Stimulated activated CD4-positive, alpha-beta T cell treated with anti-CD3 and anti-CD28 coated beads, Interleukin-12 subunit alpha, Interleukin-12 subunit beta, amount 100 ng/mL, for 4 hours (primary cell): ENCODE measurements around the gene NOTCH4.
"Not testable (repeated sequence)": the region's sequence is repeated elsewhere in the genome, so short reads cannot be mapped to it uniquely, and the experiment has no call there.

Experiments used
- DNase-seq: peaks from one replicate; pipeline ENCODE4 v3.0.0-alpha.2; 2020

NOTCH4 gene

DNA sequence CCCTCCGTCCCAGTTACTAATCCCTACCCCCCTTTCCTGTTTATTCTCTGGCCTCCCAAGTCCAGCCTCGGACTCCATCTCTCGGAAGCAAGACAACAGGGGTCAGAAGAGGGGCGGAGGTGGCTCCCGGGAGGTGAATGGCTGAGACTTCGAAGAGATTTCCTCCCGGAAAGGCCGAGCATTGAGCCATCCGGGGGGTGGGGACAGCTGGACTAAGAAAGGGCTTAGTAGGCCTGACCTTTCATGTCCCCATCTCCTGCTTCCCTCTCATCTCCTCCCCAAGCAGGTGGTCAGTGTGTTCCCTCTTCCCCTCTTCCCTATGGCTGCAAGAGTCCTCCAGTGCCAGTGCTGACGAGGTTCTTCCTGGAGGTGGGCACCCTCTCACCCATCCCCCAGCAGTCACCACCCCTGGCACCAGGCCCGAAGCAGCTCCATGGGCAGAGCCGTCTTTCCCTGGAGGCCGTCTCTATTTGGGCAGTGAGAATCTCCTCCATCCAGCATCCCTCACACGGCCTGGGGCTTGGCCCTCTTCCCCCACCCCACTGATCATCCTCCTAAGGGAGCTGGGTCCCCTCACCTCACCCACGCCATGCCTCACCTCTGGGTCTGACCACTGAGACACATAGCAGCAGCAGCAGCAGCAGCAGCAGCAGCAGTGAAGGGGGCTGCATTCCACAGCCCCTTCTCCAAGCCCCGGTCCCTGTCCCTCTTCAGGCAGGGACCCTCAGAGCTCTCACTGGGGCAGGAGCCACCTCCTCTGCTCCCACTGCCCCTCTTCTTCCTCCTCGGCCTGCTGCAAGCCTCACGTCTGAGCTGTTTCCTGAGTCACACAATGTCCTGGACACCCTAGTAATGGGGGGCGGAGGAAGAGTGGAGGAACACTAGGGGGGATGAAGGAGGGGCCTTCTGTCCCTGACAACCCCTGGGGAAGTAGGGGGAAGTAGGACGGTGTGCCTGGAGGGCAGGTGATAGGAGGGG lies at the start of gene NOTCH4:
Gene NOTCH4 (minus strand): TSS at position 810 of the 978 bp plus-strand sequence. CDS start 139 bp downstream, at position 671.
- no peak for DNase-seq

DNA sequence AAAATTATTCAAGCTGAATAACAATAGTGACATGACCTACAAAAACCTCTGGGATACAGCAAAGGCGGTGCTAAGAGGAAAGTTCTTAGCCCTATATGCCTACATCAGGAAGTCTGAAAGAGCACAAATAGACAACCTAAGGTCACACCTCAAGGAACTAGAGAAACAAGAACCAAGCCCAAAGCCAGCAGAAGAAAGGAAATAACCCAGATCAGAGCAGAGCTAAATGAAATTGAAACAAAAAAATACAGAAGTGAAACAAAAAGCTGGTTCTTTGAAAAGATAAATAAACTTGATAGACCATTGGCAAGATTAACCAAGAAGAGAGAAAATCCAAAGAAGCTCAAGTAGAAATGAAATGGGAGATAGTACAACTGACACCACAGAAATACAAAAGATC lies 47.6 kb upstream of the NOTCH4 start:
- DNase-seq = no peak

DNA sequence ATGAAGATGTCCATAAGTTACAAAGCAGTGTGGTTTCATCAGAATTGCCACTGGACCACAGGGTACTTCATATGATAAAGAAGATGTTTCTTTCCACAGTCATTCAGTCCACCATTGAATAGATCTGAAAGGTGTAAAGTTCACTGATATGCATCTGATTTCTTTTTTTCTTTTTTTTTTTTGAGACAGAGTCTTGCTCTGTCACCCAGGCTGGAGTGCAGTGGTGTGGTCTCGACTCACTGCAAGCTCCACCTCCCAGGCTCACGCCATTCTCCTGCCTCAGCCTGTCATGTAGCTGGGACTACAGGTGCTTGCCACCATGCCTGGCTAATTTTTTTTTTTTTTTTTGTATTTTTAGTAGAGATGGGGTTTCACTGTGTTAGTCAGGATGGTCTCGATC lies 44.6 kb upstream of the NOTCH4 start:
- DNase-seq = not testable (repeated sequence)

DNA sequence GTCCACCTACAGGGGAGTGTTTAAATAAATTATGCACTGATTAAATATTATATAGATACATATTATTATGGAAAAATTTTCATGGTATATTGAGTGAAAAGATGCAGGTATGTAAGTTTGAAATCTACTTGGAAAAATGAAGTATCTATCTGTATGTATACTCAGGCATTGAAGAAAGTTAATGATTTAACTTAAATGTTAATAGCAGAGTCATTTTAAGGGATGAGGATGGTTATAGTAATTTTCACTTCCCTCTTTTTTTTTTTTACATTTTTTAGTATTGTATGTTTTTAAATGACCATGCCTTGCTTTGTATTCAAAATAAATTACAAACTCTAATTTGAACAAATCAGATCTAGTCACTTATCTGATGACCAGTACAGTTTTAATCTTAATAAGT lies 43.2 kb upstream of the NOTCH4 start:
- DNase-seq = no peak

DNA sequence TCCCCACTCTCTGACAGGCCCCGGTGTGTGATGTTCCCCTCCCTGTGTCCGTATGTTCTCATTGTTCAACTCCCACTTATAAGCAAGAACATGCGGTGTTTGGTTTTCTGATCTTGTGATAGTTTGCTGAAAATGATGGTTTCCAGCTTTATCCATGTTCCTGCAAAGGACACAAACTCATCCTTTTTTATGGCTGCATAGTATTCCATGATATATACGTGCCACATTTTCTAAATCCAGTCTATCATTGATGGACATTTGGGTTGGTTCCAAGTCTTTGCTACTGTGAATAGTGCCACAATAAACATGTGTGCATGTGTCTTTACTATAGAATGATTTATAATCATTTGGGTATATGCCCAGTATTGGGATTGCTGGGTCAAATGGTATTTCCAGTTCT lies 33.4 kb upstream of the NOTCH4 start:
- not testable (repeated sequence) for DNase-seq

DNA sequence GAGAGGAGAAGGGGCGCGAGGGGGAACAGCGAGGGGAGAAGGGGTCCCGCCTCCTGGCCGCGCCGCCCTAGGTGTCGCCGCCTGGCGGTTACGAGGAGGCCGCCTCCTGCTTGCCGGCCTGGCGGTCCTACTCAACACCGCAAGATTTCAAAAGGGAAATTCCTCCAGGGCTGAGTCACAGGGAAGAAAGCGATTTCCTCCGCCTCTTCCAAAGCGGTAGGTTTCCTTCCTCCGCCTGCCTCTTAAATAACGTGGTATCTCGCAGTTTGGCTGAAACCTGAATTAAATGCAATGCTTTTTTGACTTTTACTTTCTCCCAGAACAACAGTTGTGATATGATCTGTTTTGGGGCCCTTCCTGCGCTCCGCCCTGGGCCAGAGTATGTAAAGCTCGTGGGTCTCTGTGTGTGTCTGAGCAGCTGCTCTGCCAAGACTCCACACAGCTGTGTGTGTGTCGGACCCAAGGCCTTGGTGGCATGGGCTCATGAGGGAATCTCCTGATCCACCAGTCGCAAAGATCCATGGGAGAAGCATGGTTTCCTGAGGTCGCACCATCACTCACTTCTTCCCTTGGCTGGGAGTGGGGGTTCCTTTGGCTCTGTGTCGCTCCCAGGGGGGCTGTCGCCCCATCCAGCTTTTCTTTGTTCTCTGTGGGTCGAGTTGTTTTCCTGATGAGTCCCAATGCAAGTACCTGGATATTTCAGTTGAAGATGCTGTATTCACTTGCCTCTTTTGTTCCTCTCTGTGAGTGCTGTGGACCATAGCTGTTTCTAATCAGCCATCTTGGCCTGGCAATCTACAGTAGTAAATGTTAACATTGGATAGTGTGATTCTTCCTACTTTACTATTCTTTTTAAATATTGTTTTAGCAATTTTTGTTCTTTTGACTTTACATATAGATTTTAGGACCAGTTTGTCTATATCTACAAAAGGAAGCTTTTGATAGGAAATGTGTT lies 31.6 kb upstream of the NOTCH4 start:
- peak; percentile 59 for DNase-seq

DNA sequence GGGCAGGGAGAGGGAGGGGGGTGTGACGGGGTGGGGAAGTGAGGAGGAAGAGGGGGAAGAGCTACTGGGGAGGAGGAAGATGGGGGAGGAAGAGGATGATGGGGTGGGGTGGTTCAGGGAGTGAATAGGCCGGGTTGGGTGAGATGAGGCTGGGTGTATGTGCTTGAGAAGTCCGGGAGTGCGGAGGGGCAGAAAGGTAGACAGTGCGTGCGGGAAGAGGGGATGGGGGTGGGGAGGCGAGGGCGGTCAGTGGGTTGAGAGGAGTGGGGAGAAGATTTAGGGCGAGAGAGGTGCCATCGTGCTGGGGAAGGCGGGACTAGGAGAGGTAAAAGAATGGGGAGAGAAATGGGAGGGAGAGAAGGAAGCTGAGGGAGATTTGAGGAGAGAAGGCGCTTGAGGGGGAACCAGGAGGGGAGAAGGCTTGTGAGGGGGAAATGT lies 30.9 kb upstream of the NOTCH4 start:
- DNase-seq = no peak

DNA sequence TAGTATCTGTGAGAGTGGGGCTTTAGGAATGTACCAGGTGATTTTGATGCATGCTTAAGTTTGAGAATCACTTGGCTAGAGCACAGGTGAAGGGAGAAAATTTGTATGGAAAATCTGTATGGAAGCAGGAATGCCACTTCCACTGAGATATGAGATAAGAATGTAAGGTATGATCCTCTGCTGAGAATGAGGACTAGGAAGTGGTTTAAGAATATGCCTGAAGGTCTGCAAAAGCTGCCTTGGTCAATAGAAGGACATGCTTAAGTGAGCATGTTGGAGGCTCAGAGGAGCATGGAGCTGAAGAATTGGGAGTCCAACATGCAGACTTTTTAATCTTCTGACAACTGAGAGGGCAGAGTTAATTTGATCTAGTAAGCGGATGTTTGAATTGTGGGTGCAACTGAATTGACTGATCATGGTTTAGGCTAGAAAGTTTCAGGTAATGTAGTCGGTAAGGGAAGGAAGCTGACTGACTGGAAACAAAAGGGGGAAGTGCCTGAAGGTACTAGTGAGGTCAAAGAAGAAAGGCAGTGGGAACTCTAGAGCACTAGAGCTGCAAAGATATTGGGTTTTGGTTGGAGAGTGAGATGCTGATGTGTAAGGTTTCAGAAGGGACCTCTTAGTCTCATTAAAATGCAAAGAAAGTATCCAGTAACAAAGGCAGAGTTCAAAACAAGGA lies 28.6 kb upstream of the NOTCH4 start:
- DNase-seq = no peak

DNA sequence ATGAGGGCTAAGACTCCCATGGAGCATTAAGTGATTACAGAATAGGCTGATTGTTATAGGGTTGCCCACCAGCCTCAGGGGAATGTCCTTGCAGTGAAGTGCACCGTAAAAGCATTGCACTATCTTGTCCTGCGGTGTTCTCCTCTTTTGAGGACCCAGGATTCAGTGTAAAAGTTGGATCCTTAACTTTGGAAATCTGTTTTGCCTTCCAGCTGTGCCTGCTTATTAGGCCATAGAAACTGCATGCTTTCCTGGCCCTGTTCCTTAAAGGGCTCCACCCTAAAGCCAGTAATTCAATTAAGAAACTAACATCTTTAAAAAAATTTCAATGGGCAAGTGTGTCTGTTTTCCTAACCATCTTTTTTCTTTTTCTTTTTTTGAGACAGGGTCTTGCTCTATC lies 25.4 kb upstream of the NOTCH4 start:
- no peak for DNase-seq

DNA sequence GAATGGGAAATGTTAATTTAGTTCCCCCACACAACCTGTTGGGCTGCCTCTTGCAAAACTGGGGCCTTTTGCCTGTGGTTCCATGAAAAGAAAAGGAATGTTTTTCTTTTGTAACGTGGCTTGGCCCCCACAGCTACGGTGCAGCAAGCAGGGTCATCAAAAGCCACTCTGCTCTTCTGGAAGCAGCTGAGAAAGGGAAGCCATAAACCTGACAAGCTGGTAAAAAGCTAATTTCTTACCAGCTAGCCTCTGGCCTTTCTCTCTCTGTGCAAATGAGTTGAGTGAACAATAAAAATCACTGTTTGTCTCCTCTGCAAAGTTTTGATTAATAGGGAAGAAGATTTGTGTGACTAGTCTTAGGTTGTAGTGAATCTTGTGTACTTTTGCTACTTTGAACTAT lies 23.5 kb upstream of the NOTCH4 start:
- DNase-seq = no peak

DNA sequence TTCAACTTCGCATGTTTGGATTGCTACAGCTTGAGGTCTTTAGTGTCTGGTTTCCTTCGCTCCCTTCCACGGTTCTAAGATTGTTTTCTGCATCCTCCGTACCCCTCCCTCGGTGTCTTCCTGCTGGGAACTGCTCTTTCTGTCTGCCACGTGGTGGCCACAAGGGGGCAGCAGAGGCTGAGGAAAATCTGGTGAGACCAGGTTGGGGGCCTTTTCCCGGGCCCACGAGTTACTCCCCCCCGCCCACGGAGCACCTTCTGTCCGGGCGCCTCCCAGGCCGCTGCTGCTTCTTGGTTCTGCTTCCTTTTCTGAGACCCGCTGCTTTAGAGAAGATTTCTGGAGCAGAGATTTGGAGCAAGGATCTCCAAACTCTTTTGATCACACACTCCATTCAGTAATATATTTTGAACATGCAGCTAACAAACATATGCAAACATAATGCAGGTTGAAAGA lies 21.1 kb upstream of the NOTCH4 start:
- peak; percentile 67 for DNase-seq

DNA sequence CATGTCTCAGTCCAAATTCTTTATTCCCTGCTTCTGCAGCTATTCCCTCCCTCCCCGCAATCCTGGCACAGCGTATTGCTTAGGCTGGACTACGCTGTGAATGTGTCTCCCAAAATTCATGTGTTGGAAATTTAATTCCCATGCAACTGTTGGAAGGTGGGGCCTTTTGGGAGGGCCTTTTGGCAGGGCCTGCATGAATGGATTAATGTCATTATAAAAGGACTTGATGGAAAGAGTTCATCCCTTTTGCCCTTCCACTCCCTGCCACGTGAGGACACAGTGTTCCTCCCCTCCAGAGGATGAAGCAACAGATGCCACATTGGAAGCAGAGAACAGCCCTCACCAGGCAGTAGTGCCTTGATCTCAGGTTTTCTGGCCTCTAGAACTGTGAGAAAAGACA lies 20.4 kb upstream of the NOTCH4 start:
- DNase-seq = no peak

DNA sequence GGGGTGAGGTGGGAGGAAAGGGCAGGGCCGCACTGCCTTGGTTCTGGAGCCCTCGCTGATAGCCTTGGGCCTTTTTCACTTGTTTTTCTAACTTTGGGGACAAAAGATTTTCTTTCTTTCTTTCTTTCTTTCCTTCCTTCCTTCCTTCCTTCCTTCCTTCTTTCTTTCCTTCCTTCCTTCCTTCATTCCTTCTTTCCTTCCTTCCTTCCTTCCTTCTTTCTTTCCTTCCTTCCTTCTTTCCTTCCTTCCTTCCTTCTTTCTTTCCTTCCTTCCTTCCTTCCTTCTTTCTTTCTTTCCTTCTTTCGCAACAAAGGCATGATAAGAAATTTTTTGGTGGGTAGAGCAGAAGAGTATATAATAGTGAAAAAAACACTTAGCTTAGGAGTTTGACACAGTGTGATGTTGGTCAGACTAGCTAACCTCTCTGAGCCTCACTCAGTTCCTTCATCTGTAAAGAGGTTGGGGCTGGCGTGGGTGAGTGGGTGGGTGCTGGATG lies 18.5 kb upstream of the NOTCH4 start:
- DNase-seq = not testable (repeated sequence)

DNA sequence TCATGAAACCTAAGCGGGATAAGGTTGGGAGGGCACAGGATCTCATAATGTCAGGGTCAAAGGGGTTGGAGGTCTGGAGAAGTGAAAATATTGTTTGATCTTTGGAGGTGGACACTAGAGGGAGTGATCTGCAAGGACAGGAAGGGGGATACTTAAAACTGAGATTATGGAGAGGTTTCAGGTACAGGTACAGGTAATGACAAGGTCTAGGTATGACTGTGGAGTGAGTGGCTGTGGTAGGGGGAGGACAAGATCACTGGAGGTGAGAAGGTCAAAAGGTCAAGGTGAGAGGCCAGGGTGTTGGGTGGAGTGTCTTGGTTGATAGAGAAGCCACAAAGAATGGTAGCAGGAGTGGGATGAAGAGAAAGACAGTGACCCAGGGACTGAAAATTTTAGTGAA lies 16.8 kb upstream of the NOTCH4 start:
- DNase-seq = no peak

DNA sequence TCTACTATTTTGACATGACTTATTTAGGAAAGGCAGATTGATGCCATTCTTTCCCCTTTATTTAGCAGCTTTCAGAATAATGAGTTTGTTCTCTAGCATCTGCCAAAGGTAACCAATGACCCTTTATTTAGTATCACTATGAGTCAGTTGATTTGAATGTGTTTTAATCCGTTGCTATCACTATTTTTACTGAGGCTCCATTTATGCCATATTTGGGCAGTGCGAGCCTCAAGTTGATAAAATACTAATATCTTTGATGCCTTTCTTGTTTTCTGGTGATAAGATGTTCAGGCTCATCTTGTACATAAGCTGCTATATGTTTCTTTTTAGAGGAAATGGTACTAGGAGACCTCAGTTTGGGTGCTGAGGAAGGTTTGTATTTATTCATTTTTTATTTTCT lies 15.6 kb upstream of the NOTCH4 start:
- no peak for DNase-seq

DNA sequence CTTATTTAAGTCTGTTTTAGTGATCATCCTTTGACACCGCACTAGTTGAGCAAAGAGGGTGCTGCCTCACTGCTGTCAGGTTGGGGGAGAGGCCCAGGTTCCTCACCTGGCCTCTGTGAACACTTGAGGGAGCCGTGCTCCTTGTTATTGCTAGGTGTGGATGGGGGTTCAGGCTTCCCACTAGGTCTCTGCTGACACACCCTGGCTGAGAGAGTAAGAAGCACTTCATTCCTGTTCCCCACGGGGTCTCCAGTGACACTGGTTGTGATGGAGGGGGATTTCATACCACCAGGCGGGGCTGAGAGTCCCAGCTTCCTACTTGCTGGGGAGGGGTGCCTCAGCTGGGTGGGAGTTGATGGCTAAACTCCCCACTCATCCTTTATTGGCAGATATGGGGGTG lies 11.1 kb upstream of the NOTCH4 start:
- no peak for DNase-seq

DNA sequence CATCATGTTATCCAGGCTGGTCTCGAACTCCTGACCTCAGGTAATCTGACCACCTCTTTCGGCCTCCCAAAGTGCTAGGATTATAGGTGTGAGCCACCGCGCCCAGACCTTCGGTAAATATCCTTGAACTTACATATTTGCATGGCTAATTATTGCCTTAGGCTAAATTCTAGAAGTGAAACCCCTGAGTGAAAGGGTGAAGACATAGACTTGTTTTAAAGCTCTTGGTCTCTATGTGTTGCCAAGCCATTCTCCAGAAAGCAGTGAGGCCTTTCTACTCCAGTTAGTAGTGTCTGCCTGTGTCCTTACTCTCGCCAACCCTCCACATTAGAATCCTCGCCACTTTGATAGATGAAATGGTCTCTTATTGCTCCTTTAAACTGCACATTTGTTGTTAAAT lies 2.6 kb upstream of the NOTCH4 start:
- no peak for DNase-seq

DNA sequence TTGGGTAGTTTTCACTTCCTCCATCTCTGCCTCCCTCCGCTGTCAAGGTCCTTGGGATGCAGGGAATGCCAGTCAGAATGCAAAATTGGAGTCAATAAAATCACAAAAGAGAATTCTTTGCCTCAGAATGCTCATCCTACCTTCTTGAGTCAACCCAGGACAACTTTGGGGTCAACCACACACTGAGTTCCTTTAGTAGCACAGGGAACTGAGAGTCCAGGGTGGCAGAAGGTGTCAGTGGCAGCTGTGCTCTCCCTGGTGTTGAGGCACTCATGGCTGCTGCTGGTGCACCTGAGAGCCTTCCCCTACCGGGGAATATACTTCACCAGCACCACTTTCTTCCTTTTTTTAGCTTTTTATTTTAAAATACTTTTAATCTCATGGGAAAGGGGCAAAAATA lies 829 bp upstream of the NOTCH4 start:
- DNase-seq = no peak

DNA sequence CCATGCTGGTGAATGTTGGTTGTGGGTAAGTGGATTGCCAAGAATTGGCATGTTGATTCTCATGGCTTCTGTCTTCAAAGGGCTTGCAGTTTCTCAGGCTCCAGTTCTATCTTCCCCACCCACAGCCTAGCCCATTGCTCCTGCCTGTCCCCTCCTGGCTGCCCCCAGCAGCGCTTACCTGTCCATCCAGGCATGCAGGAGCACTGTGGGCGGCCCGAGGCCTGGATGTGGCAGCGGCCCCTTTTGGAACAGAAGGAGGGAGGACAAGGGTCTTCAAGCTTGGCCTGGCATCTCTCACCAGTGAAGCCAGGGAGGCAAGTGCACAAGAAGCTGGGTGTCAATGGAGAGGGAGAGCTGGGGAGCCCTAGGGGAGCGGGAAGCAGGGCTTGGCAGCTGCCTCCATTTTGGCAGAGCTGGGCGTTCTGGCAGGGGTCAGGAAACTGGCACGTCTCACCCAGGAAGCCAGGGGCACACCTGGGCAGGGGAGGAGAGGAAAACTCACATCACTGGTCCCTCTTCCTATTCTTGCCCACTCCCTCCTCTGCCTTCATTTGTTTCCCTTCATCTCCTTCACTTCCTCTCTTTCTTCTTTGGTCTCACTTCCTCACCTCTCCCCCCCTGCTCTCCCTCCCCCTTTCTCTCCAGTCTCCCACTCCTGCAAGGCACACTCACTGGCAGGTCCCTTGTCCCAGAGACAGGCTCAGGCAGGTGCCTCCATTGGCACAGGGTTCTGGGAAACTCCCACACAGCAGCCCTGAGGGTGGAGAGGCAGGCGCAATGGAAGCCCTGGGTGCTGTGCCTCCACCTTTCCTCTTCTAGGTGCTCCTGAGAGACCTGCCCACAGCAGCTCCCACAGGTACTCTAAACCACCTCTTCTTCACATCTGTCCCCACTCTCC lies 1.3 kb downstream of the NOTCH4 start:
- no peak for DNase-seq

DNA sequence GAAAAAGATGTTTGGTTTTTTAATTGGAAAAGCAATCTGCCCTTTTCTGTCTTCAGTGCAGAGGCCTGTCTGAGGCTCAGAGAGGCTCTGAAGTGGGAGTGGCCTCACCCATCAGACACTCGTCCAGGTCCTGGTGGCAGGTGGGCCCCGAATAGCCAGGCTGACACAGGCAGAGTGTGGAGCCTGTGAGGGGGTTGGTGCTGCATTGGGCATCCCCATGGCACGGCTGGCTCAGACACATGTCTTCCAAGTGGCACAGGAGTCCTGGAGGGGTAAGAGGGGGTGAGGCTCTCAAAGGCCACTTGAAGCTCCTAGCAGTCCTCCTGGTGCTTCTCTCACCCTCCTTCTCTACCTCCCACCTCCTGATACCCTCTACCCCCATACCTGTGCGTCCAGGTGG lies 3.8 kb downstream of the NOTCH4 start:
- DNase-seq = no peak

DNA sequence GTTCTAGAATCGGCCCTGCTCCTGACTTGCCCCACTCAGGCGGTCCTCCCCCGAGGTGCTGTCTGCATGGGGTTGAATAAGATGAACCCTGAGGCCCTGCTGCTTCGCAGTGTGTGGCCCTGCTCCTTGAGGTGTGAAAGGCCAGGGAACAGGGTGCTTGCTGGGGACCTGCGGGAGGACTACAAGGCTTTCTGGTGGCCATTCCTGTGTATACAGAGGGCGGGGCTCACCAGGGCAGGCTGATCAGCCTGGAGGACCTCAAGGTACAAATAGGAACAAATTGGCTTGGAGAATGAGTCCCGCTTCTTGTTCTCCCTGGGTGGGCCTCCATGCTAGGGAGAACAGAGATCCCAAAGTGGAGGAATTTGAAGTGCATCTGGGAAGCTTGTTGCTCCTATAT lies 5.7 kb downstream of the NOTCH4 start:
- no peak for DNase-seq

DNA sequence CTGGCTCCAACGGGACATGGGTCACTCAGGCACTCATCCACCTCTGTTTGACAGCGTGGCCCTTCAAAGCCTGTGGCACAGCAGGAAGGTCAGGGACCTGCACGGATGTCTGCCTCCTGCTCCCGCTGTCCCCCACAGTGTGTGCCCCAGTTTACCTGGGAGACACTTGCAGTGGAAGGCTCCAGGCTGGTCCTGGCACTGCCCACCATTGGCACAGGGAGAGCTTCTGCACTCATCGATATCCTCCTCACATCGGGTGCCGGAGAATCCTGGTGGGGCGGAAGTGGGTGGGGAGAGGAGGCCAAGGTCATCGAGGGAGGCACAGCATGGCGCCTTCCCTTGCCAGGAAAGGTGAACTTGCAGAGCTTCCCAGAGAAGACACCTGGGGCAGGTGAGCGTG lies 6.9 kb downstream of the NOTCH4 start:
- DNase-seq = no peak
